ENCODE measurements around the gene LRMDA.

- TF ChIP-seq CTCF (IDR thresholded peaks at IDR 0.05; ENCODE audit: borderline replicate concordance, extremely low read depth, low read length, poor library complexity, severe bottlenecking) (no peak), EZH2 (IDR thresholded peaks at IDR 0.05; ENCODE audit: borderline replicate concordance, low read depth, low read length, severe bottlenecking) (no peak)
Observed at GRCh38 chr10:75432763-75433162, 1.3 kb downstream of the LRMDA start.

Measured in DND-41 (cell line).